Measurements from ENCODE around the gene GABARAPL1.

The GABARAPL1 gene

GRCh38 chr12:10234562-10234961, 21.9 kb downstream of the GABARAPL1 start:
- no peak for DNase-seq (ENCODE audit: low read depth)

GRCh38 chr12:10235761-10236631, 23.3 kb downstream of the GABARAPL1 start:
- no peak for DNase-seq (ENCODE audit: low read depth)

DNA sequence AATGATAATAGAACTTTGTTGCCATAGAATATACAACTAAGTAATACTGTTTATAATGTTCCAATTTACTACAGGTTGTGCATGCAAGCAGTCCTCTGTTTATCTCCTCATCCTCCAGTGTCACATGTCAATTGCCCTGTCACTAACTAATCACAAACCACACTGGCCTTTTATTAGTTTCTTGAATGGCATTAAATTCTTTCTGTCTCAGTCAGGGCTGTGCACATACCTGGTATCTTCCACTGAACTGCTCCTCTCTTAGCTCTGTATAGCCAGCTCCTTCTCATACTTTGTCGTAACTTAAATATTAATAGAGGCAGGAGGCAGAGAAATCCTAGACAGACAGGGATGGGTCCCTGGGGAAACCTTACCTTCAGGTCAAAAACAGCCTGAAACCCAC, 24.0 kb downstream of the GABARAPL1 start:
- DNase-seq (ENCODE audit: low read depth): no peak

GRCh38 chr12:10238526-10238925, 25.8 kb downstream of the GABARAPL1 start:
- DNase-seq (ENCODE audit: low read depth): no peak

- no peak for DNase-seq (ENCODE audit: low read depth)
These were observed 28.6 kb downstream of the GABARAPL1 start for GRCh38 chr12:10241290-10241689.

DNA sequence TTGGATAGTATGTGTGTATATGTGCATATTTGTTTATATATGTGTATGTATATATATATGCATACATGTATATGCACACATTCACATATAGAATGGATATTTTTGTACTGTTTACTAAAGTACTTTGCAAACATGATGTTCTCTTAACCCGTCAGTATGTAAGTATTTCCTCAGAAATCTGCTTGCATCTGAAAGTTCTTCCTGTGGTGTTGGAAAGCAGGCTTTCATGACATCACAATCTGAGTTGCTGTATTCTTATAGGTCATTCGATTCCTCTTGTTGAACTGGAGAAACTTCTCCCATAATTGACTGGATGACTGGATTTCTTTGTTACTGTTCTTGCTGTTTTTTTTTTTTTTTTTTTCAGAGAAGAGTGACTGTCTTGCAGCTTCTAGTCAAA, 29.1 kb downstream of the GABARAPL1 start:
- DNase-seq (ENCODE audit: low read depth): no peak

DNA sequence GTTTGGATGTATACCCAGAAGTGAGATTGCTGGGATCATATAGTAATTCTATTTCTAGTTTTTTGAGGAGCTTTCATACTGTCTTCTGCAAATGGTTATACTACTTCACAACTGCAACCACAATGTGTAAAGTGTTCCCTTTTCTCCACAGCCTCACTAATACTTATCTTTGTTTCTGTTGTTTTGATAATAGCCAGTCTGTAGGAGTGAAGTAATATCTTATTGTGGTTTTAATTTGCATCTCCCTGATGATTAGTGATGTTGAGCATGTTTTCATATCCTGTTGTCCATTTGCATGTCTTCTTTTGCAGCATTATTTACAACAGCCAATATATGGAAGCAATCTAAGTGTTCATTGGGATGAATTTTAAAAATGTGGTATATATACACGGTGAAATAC, 29.9 kb downstream of the GABARAPL1 start:
- DNase-seq (ENCODE audit: low read depth): no peak

- DNase-seq (ENCODE audit: low read depth): no peak
These were observed 31.3 kb downstream of the GABARAPL1 start for GRCh38 chr12:10243818-10244520.

DNA sequence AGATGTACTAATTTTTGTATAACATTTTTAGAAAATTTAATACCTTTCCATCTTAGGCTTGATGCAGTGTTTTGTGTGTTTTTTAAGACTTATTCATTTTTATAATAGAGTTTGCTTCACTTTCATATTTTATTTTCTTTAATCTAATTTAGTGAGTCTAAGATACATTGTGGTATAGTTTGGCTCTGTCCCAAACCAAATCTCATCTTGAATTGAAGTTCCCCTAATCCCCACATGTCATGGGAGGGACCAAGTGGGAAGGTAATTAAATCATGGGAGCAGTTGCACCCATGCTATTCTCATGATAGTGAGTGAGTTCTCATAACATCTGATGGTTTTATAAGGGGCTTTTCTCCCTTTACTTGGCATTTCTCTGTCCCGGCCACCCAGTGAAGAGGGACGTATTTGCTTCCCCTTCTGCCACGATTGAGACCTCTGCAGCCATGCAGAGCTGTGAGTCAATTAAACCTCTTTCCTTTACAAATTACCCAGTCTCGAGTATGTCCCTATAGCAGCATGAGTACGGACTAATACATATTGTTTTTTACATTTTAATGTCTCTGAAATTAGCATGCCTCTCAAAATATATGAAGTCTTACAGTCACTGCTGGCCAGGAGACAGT, 34.9 kb downstream of the GABARAPL1 start:
- DNase-seq (ENCODE audit: low read depth): no peak

GRCh38 chr12:10249690-10250455, 37.2 kb downstream of the GABARAPL1 start:
- no peak for DNase-seq (ENCODE audit: low read depth)

- DNase-seq (ENCODE audit: low read depth): no peak
These were observed 39.0 kb downstream of the GABARAPL1 start for GRCh38 chr12:10251669-10252068.

- DNase-seq (ENCODE audit: low read depth): no peak
These were observed 39.5 kb downstream of the GABARAPL1 start for GRCh38 chr12:10252201-10252600.

- DNase-seq (ENCODE audit: low read depth): no peak
These were observed 43.4 kb downstream of the GABARAPL1 start for GRCh38 chr12:10256064-10256463.

DNA sequence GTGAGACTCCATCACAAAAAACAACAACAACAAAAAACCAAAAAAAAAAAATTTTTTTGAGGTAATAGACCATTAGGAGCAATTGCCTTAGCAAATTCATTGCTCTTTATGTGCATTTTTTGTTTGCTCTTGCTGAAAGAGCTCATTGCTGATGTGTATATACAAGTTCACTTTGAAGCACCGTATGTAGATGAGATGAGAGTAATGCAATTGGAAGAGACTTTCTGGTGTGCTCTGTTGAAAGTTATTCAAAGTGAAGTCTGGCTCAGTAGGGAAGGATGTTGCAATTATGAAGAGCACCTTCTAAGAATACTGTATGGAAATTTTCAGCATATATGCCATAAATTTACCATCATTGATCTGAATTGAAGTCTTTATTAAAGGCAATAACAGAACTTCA, 48.2 kb downstream of the GABARAPL1 start:
- no peak for DNase-seq (ENCODE audit: low read depth)

DNA sequence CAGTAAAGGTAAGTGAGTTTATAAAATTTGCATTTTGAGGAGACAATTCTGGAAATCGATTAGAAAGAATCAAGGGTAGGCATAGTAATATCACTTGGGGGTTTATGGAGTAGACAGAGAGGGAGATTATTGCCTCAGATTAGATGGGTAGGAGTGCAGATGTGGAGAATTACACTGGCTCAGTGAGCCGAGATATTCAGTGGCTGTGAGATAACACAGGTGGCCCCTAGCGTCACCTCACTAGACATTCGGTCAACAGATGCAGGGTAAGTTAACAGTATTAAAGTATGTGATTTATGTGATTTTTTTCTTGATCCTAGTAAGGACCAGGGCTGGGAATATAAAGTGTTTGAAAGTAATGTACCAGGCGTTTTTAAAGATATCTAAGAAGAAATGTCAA, 55.4 kb downstream of the GABARAPL1 start:
- no peak for DNase-seq (ENCODE audit: low read depth)

DNA sequence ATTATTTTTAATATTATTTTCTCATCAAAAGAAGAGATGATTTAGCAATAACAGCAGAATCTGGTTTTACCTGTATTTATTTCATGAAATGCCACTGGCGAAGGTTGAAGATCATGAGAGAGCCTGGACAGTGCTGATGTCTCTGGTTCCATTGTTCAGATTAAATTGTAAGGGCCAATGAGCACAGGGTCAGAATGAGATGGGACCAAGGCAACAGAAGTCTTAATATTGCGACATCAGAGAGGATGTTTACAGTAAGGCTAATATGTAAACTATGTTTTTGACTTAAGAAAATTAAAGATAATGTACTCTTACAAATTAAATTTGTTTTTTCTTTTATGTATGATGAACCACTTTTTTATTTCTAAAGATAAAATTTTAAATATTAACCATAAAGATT, 59.8 kb downstream of the GABARAPL1 start:
- no peak for DNase-seq (ENCODE audit: low read depth)

All from stimulated activated CD8-positive, alpha-beta memory T cell treated with anti-CD3 and anti-CD28 coated beads, Interleukin-15, amount 100 ng/mL, for 24 hours (primary cell).